Colon (tissue), 2 donors: Measurements from ENCODE around the gene GATA2.

Experiments
- FAIRE-seq: peaks from 2 replicates; lab custom pipeline; 2012; peaks lifted over from hg19 to GRCh38; lab: Jason Lieb, UNC
- donor health status: control.
- donor health status: control.

Gene GATA2

DNA sequence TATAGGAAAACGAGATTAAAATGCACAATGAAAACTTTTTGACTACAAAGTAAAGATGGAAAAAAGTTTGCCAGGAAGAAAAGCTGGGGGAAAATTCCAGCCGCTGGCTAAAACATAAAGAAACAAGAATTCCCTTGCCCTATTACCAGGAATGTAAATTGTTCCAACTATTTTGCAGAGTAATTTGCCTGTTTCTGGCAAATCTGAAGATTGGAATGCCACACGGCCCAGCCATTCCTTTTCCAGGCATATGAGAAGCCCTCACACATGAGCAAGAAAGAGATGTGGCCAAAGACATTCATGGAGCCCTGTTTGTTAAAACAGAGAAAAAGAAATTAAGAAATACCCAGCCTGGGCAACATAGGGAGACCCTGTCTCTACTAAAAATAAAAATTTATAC lies 8.4 kb upstream of the GATA2 start:
- no peak for FAIRE-seq

- FAIRE-seq: no peak
These were observed 7.6 kb upstream of the GATA2 start for GRCh38 chr3:128500556-128500955.

DNA sequence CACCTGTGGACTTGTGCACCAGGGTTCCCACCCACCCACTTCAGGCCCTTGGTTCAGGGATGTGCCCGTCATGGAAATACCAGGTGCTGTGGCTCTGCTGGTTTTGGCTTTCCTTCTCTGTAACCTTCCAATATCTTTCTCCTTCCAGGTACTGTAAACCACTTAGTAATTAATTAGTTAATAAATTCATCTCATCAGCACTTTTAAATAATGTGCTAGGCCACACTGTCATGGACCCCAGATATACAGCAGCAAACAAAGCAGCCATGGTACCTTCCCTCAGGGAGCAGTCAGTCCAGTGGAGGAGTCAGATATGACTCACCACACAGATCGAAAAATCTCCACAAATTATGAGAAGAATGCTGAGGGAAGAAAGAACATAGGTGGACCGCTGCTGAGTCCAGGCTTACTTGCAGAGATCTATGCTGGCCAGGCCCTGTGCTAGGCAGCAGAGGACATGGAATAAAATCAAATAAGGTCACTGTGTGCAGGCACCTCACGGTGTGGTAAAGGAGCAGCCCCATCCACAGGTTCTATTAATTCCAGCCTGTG lies 6.8 kb upstream of the GATA2 start:
- FAIRE-seq: no peak

- no peak for FAIRE-seq
These were observed 6.0 kb upstream of the GATA2 start for GRCh38 chr3:128498901-128499530.

GRCh38 chr3:128498127-128498626 lies 5.2 kb upstream of the GATA2 start:
- no peak for FAIRE-seq

DNA sequence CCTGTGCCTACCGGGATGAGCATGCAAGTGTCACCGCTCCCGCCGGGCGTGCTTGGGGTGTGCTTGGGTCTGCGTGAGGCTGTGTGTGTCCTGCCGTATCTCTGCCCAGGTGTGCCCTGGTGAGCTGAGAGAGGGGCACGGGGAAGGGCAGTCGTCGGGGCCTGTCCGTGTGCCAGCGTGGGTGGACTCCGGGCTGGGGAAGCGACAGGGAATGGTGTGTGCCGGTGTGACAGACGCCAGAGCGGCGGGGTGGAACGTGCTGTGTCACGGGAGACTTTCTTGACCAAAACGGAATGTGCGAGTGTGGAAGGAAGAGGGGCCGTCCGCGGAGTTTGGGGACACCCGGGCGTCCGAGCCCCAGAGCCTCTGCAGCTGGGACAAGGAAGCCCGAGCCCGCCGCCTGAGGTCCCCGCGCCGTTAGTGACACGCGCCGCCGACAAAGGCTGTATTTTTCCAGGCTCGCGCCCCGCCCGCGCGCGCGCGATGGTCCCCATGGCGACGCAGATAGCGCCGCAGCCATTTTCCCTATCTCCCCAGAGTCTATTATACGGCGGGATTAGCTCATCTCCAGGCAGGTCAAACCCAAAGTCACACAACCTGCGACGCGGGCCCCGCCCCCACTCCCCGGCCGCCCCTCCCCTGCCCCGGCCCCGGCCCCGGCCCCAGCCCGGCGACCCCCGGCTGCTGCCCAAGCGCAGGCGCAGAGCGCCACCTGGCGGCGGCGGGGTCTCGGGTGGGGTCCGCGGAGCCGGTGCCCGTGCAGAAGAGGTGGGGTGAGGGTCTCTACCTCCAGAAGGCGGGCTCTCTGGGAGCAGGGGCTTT lies 4.5 kb upstream of the GATA2 start:
- no peak for FAIRE-seq

DNA sequence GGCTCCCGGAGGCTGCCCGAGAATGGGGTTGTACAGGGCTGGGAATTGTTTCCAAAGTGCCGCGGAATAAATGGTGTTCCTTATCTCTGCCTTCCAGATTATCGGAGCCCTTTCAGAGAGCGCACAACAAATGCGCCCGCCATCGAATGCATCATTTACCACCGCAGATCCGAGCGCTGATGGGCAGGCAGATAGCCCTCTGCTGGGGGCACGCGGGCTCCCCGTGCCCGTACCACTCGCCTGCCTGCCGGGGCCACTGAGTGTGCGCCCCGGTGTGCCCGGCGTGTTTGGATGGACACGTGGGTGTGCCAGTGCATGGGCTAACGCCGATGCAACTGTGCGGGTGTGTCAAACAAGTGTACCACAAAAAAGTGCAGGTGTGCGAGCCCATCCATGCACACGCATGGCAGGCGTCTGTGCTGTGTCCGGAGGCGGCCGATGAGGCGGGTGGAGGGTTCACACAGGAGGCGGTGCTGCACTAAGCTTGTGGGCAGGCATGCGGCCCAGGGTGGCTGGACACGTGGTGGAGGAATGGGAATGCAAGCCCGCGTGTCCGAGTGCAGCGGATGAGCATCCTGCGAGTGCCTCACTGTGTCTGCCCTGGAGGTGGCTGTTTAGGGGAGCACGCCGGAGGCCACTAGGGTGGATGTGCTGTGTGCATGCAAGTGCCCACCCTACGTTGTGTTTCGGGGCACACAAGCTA lies 3.8 kb upstream of the GATA2 start:
- no peak for FAIRE-seq

DNA sequence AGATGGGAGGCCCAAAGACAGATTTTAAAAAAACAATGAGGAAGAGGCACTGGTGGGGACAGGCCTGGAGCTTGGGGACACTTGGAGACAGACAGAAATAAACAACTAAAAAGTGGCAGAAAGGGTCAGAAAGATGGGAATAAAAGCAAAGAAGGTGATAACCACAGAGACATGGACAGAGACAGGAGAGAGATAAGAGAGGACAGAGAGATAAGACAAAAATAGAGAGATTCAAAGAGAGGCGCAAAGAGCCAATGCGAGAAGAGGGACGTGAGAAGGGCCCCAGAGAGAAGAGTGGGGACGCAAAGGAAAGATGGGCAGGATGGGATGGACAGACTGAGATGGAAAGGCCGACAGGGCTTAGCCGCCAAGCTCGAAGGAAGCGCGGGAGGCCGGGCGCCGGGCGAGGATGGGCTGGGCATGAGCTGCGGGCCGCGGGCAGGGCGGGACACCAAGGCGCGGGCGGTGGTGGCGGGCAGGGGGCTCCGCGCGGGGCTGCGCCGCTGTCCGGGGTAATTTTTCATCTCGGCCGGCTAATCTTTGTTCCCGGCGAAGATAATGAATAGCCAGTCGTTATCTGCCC lies 3.1 kb upstream of the GATA2 start:
- no peak for FAIRE-seq

GRCh38 chr3:128495435-128495970 lies 2.5 kb upstream of the GATA2 start:
- FAIRE-seq: no peak

GRCh38 chr3:128494367-128494650 lies 1.3 kb upstream of the GATA2 start:
- no peak for FAIRE-seq

DNA sequence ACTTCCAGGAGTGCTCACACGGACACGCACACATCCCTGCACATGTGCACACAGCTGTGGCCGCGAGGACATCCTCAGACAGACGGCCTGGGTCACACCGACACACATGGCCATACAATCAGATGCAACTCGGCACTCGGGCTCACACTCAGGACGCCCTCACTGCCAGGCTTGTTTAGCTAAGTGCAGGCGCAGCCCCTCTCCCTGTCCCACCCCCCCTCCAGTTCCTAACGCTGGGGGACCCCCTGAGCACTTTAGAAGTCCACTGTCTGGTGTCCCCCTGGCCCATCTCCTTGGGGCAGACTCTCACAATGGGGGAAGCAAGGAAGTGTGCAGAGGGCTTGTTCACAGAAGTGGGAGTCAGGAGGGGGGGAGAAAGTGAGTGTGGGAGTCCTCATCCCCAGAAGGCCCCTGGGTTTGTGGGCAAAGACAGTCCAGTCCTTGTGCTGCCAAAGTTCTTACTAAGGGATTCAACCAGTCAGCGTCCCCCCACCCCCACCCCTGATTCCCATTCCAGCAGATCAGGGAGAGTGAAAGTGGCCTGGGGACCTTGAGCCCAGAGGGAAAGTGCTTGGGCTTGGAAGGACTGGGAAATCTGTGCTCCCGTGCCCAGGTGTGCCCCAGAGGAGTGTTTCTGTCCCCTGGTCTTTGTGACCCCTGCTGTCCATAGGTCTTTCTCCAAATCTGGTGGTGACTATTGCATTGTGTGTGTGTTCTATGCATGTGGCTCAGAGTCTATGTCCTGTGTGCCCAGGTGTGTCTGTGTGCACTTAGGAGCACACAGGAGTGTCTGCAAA lies 767 bp upstream of the GATA2 start:
- FAIRE-seq: no peak

DNA sequence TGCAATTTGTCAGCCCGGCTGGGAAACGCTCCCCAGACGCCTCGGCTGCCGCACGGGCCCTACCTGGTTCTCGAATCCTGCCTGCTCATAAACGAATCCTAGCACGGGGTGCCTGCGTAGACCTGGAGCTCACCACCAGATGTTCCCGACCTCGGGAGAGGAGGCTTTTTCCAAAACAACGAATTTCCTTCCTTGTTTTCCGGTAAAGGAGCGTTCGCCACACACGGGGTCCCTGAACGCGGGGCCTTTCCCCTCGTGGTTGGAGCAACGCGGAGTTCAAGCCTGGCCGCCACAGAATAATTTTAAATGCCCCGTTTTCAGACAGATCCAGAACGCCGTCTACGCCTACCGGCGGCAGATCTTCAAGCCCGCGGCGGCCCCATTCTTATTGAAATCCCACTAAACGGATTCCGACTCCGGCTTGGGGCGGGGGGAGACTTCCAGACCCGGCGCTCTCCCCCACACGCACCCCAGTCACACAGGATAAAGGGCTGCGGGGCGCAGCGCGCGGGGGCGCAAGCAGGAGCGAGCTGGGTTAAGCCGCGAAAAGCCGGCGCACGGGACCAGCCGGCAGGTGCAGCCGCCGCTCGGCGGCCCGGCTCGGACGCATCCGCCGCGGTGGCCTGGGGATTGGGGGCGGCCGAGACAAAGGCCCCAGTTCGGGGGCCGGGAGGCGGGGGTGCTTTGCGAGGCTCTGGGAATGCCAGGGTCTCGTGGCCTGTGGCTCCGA lies 895 bp downstream of the GATA2 start:
- FAIRE-seq: no peak

DNA sequence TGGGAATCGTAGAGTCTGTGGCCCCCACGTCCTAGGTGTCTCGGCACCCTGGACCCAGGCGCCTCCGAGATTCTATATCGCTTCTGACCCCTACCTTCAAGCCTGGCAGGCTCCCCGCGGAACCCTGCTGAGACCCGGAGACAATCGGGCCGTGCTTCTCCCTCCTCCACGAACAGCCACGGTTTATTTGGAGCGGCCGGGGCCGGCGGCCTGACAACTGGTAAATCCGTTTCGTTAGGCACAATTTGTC lies 1.4 kb downstream of the GATA2 start:
- no peak for FAIRE-seq

GRCh38 chr3:128490915-128491690 lies 1.9 kb downstream of the GATA2 start:
- FAIRE-seq: no peak

GRCh38 chr3:128490650-128490914 lies 2.4 kb downstream of the GATA2 start:
- no peak for FAIRE-seq

DNA sequence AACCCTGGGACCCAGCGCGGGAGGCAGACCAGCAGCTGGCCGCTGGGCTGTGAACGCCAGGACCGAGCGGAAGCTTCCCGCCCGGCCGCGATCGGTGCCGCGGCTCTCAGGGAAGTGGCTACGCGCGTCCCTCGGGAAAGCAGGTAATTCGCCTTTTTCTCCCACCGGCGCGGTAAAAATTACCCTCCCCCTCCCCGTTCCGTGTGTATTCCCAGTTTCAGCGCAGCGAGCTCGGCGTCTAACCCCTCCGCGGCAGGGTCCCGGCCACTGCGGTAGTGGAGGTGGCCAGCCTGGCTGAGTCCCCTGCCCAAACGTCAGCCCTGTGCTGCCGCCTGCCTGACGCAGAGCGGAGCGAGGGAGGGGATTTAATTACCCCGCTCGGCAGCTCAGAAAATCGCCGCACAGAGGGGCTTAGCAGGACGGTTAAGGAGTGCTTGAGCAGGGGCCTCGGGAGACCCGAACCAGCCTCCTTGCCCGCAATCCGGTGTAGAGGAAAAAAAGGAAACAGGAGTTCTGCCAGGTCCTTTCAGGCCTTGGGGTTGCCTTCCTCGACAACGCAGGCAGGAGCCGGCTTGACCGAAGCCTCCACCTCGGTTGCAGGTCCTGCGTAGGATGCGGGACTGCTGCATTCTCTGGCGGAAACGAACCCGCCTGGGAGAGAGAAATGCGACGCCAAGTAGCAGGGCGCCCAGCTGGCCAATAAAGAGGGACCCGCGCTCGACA lies 2.9 kb downstream of the GATA2 start:
- FAIRE-seq: no peak

GRCh38 chr3:128489674-128489926 lies 3.4 kb downstream of the GATA2 start:
- FAIRE-seq: no peak

- FAIRE-seq: no peak
These were observed 3.9 kb downstream of the GATA2 start for GRCh38 chr3:128488991-128489673.

- no peak for FAIRE-seq
These were observed 4.4 kb downstream of the GATA2 start for GRCh38 chr3:128488636-128488990.
